Subcutaneous abdominal adipose tissue (tissue), 5 donors: ENCODE results near the gene GRB10.
"Not testable (repeated sequence)": the region's sequence is repeated elsewhere in the genome, so short reads cannot be mapped to it uniquely, and the experiment has no call there.

Experiments
- H3K27ac ChIP-seq: one replicate; pipeline ENCODE4 v1.7.0; 2013; ENCODE audit warnings: low read depth, mild to moderate bottlenecking, inconsistent platforms, low read length, moderate library complexity
- H3K27me3 ChIP-seq, 5 donors: one replicate each; pipeline ENCODE4 v1.7.0; 2013; ENCODE audit warnings: low read length in 5 of 5, inconsistent platforms in 1 of 5; ENCODE audit not compliant: control insufficient read depth in 5 of 5, insufficient read depth in 4 of 5
- H3K36me3 ChIP-seq, 5 donors: one replicate each; pipeline ENCODE4 v1.7.0; 2013; ENCODE audit warnings: low read length in 5 of 5; ENCODE audit not compliant: control insufficient read depth in 5 of 5, insufficient read depth in 5 of 5
- H3K4me1 ChIP-seq, 5 donors: one replicate each; pipeline ENCODE4 v1.7.0; 2013; ENCODE audit warnings: low read length in 5 of 5, mild to moderate bottlenecking in 3 of 5, moderate library complexity in 1 of 5; ENCODE audit not compliant: control insufficient read depth in 5 of 5, insufficient read depth in 5 of 5
- H3K4me3 ChIP-seq, 5 donors: one replicate each; pipeline ENCODE4 v1.7.0; 2013; ENCODE audit warnings: low read length in 5 of 5, low read depth in 1 of 5
- H3K9ac ChIP-seq, 5 donors: one replicate each; pipeline ENCODE4 v1.7.0; 2013; ENCODE audit warnings: low read length in 5 of 5, mild to moderate bottlenecking in 4 of 5, moderate library complexity in 3 of 5
- H3K9me3 ChIP-seq, 5 donors: one replicate each; pipeline ENCODE4 v1.7.0; 2013; ENCODE audit warnings: low read length in 5 of 5; ENCODE audit not compliant: control insufficient read depth in 5 of 5
- donor health status: healthy.
- donor health status: healthy.
- donor health status: healthy.
- donor health status: healthy.
- donor health status: healthy.

Gene GRB10

DNA sequence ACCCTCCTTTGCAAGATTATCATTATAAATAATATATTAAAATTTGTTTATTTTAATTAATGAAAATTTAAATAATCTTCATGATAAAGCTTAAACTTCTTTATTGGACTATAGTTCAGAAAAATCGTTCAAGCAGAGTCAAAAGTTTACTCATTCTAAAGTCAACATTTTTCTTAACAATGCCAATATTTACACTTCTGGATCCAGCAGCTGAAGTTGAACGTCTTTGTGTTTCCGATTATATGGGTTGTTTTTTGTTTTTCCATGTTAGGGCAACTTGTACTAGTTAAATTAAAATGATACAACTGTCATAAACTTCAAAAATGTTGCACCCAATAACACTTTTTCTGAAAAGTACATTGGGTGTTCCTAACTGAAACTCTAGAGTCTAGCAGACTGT is 43.8 kb downstream of the GRB10 start:
- H3K9ac ChIP-seq: no peak overlapping the region

DNA sequence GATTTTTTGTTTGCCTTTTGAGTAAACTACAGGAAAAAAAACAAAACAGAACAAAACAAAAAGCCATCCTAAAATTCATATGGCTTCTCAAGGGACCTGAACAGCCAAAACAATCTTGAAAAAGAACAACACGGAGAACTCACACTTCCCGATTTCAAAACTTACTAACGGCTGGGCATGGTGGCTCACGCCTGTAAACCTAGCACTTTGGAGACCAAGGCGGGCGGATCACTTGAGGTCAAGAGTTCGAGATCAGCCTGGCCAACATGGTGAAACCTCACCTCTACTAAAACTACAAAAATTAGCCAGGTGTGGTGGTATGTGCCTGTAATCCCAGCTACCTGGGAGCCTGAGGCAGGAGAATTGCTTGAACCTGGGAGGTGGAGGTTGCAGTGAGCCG is 46.9 kb downstream of the GRB10 start:
- H3K36me3 ChIP-seq, H3K27me3 ChIP-seq, H3K4me3 ChIP-seq, H3K9me3 ChIP-seq, H3K9ac ChIP-seq, H3K27ac ChIP-seq: not testable (repeated sequence)
- peaks cover 0 to 16% (median 12%) of the 10 kb centered on the region in 5 donors for H3K4me1 ChIP-seq

More for the DNA sequence above, 43.8 kb downstream of the GRB10 start:
- no peak overlapping the region for H3K27ac ChIP-seq
- H3K9me3 ChIP-seq: no peaks in the 10 kb centered on the region
- H3K4me1 ChIP-seq: peaks cover 0 to 16% (median 7%) of the 10 kb centered on the region in 5 donors
- no peak overlapping the region for H3K4me3 ChIP-seq
- H3K36me3 ChIP-seq: peaks cover 0 to 3% (median 0%) of the 10 kb centered on the region in 5 donors
- H3K27me3 ChIP-seq: no peaks in the 10 kb centered on the region

DNA sequence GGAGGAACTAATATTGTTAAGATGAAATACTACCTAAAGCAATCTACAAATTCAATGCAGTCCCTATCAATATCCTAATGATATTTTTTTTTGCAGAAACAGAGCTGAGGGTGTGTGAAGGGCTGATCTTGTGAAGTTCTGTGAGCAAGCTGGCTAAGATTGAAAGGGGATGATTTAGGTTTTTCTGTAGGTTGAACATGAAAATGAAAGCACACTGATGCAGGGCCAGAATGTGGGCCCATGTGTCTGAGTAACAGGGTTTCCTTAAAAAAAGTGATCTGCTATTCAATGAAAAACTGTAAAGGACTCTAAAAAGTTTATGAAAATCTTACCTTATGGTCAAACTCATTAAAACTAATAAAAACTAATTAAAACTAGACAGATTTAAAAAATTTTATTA is 47.4 kb downstream of the GRB10 start:
- Histone ChIP-seq H3K27me3 (no peaks in the 10 kb centered on the region), H3K36me3 (no peaks in the 10 kb centered on the region), H3K4me1 (peaks cover 4 to 21% (median 17%) of the 10 kb centered on the region in 5 donors), H3K9ac (no peak overlapping the region), H3K9me3 (no peaks in the 10 kb centered on the region), H3K4me3 (no peak overlapping the region), H3K27ac (no peak overlapping the region)

DNA sequence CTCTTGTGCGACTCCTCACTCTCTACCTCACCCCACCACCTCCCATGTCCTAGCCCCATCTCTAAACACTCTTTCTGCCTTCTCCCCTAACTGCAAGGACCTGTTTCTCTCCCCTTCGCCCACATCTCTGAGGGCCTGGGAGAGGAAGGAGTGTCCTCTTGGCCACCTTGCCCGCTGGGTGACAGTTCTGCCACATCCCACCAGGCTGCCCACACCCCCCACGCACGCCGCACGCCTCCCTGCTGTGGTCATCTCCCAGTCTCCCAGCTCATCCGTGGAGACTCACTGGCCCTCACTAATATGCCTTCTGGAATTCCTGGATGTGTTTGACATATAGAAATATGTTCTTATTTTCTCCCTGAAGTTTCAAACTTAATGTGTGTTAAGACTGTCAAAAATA is 48.5 kb downstream of the GRB10 start:
- no peak overlapping the region for H3K27ac ChIP-seq

DNA sequence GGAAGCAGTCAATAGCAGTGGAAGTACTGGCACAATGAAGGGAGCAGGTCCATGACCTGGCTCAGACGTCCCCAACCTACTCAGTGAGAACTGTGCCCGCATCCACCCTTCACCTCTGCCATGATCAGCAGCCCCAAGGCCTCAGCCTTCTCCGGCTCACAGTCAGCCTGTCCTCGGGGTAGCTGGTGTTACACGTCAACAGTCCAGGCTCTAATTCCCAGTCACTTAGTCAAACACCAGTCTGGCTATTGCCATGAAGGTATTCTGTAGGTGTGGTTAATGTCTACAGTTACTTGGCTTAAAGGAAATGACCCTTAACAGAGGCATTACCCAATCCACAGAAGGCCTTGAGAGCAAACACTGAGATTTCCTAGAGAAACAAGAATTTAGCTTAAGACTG is 49.1 kb downstream of the GRB10 start:
- no peak overlapping the region for H3K4me3 ChIP-seq
- no peak overlapping the region for H3K27ac ChIP-seq

More for the DNA sequence above, 48.5 kb downstream of the GRB10 start:
- no peaks in the 10 kb centered on the region for H3K27me3 ChIP-seq
- H3K4me3 ChIP-seq: no peak overlapping the region
- no peaks in the 10 kb centered on the region for H3K9me3 ChIP-seq
- no peak overlapping the region for H3K9ac ChIP-seq
- no peaks in the 10 kb centered on the region for H3K36me3 ChIP-seq
- peaks cover 4 to 21% (median 20%) of the 10 kb centered on the region in 5 donors for H3K4me1 ChIP-seq

DNA sequence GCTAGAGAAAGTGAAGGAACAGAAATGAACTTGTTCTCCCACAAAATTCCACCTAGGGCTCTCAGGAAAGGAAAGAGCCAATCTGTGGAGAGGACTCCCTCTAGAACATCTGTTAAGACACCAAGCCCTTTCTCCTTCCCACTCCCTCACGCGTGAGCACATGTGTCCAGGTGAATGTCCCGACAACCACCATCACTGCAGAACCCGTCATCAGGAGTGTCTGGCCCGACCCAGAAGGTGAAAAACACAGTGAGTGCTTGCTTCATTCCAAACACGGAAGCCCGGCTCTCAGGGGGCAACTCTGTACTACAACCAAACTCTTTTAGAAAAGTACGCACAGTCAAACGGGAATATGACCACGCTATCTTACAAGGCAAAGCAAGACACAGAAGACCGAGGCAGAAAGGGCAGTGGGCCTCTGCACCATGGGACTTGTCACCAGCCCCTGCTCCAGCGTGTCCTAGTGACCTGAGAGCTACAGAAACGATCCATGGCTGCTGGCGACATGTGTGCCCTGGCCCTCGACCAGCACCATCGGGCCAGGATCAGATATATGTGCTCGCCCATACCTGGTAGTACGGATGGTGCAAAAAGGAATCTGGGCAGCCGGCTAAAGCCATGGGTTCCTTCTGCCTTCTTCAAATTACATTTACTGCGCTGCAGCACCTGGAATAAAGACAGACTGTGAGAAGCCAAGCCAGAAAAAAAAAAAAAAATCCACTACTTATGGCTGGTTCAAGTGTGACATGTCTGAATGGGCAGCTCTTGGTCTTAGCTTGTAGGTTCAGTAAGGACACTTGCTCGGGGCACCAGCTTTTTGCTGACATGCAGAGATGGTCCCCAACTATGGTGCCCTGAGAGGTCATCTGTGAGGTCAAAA is 50.8 kb downstream of the GRB10 start:
- Histone ChIP-seq H3K27me3 (no peaks in the 10 kb centered on the region), H3K9ac (no peak overlapping the region), H3K36me3 (no peaks in the 10 kb centered on the region), H3K4me3 (no peak overlapping the region), H3K9me3 (no peaks in the 10 kb centered on the region), H3K4me1 (peaks cover 4 to 33% (median 29%) of the 10 kb centered on the region in 5 donors), H3K27ac (no peak overlapping the region)

More for the DNA sequence above, 49.1 kb downstream of the GRB10 start:
- no peaks in the 10 kb centered on the region for H3K27me3 ChIP-seq
- no peaks in the 10 kb centered on the region for H3K9me3 ChIP-seq
- H3K36me3 ChIP-seq: no peaks in the 10 kb centered on the region
- H3K9ac ChIP-seq: no peak overlapping the region
- peaks cover 4 to 22% (median 20%) of the 10 kb centered on the region in 5 donors for H3K4me1 ChIP-seq

DNA sequence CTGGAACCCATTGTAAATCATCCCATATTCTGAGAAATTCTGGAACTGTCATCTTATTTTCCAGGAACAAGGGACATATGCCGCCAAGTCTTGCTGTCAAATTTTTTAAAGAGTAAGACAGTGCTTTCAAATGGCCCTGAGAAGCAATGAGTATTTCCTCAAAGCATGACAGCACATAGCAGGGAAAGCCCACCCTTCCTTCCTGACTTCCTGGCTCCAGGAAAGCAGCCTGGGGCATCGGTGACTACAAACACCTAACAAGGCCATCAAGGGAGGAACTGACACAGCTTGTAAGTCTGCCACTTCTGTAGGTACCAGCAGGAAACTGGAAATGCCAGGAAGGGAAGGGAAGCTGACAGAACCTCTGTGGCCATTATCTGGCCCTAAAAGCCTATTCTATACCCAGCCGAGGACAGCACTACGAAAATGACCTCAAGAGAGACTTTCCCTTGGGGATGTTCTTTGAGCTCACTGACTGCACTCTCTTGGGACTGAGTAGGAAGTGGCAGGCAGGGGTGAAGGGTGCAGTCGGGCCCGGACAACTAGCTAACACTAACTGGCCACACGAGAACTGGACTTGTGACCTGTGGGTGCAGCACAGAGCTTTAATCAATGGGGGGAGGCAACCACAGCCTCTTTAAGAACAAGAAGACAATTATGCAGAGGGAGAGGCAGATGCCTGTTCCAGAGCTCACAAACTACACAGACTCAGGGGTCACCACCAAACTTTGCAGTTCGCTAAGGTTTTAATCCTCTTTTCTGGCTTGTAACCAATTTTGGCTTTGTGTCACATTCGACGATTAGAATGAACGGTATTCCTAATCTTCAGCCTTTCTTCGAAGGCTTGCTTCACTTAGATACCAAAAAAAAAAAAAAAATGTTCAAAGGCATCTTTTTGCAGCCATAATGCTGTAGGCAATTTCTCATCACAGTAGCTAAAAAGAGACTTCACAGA is 52.0 kb downstream of the GRB10 start:
- Histone ChIP-seq H3K27me3 (no peaks in the 10 kb centered on the region), H3K4me3 (no peak overlapping the region), H3K4me1 (peaks cover 4 to 41% (median 33%) of the 10 kb centered on the region in 5 donors), H3K27ac (peak overlapping the region; percentile 44), H3K9me3 (no peaks in the 10 kb centered on the region), H3K9ac (no peak overlapping the region), H3K36me3 (no peaks in the 10 kb centered on the region)

DNA sequence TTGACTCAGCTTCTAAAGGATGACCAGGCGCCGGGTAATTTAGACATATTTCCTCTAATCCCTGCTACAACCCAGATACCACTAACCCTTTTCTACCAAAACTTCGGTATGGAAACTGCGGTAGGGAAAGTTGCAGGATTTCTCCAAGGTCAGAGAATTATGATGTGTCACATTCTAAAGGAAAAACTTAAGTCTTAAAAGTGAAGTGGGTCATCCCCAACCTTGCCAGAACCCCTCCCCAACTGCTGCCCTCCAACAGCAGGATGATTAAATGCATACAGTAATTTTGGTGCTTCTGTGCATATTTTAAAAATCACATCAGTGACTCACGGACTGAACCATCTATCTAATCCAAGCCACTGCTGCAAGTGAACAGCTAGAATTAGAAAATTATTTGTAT is 52.7 kb downstream of the GRB10 start:
- H3K36me3 ChIP-seq: no peaks in the 10 kb centered on the region
- H3K4me3 ChIP-seq: no peak overlapping the region
- peak overlapping the region; percentile 61 for H3K27ac ChIP-seq
- H3K9ac ChIP-seq: no peak overlapping the region
- peaks cover 4 to 48% (median 34%) of the 10 kb centered on the region in 5 donors for H3K4me1 ChIP-seq
- no peaks in the 10 kb centered on the region for H3K27me3 ChIP-seq
- H3K9me3 ChIP-seq: no peaks in the 10 kb centered on the region

DNA sequence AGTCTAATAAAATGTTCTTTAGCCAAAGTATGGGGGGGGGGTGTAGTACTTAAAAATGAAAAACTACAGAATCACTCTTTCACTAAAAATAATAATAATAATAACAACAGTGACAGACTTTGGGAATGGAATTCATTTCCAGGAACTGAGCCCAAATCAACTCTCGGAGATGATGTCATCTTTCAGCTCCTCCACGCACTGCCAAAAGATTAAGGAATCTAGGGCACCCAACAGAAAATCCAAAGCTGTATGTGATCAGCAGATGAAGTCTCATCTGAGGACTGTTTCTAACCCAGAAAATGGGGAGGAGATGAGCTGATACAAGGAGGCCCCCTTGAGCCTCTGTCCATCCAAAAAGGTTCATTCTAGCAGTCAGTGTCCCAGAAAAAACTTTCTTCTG is 54.5 kb downstream of the GRB10 start:
- Histone ChIP-seq H3K9me3 (no peaks in the 10 kb centered on the region), H3K36me3 (peaks cover 0 to 3% (median 0%) of the 10 kb centered on the region in 5 donors), H3K4me3 (no peak overlapping the region), H3K4me1 (peaks cover 4 to 54% (median 35%) of the 10 kb centered on the region in 5 donors), H3K27me3 (no peaks in the 10 kb centered on the region), H3K27ac (no peak overlapping the region), H3K9ac (no peak overlapping the region)
